Hematopoietic multipotent progenitor cell (in vitro differentiated cells): ENCODE measurements around the gene KLKB1. TPM values are rescaled to one million over a fixed set of nuclear protein-coding genes. Genes with fewer than 3 reads are reported as not detected.
"Not testable (repeated sequence)": the region's sequence is repeated elsewhere in the genome, so short reads cannot be mapped to it uniquely, and the experiment has no call there.

Experiments used
- DNase-seq, 3 donors: peaks; one replicate each; pipeline ENCODE4 v3.0.0-alpha.2; 2011 to 2015; ENCODE audit warnings: low read depth in 2 of 3, low spot score in 2 of 3
- total RNA-seq: library from RNA; depleted of rRNA; stranded (reverse); fragments of >200 nt; gene quantifications from one replicate; pipeline ENCODE4 v1.2.3, GENCODE V29; 2012

Gene KLKB1
- total RNA-seq, 1 donor = under 0.01 TPM

- DNase-seq = no peak
Observed at GRCh38 chr4:186226521-186227189, 652 bp upstream of the KLKB1 start.

- DNase-seq = no peak
Observed at GRCh38 chr4:186227744-186228513, 622 bp downstream of the KLKB1 start.

DNA sequence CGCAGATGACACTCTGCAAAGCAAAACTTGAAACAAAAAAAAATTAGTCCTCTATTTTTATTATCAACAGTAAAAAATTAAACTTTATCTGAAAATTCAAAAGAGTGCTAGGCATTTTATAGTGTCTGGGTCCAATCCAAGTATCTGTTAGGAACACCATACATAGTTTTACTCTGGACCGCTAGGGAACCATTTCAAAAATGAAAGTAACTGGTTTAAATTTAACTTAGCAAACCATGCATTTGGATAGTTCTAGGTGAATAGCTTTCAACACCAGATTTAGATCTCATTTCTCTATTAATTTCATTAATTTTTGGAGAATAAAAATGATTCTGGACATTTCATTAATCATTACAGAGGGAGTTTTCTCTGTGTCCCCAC is 1.2 kb downstream of the KLKB1 start:
- DNase-seq = no peak

DNA sequence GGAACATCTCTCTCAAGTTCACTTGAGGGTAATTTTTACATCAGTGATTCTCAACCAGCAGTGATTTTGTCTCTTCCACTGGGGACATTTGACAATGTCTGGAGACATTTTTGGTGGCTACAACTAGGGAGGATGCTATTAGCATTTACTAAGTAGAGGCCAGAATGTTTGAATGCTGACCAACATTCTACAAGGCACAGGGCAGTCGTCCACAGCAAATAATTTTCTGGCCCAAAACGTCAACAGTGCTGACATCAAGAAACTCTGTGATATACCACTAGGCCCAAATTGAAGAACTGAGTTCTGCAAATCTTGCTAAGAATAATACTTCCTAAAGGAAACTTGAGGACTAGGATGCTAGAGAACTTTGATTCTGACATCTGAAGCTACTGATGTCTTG is 7.1 kb downstream of the KLKB1 start:
- DNase-seq = no peak

- DNase-seq = no peak
Observed at GRCh38 chr4:186236126-186236525, 8.8 kb downstream of the KLKB1 start.

DNA sequence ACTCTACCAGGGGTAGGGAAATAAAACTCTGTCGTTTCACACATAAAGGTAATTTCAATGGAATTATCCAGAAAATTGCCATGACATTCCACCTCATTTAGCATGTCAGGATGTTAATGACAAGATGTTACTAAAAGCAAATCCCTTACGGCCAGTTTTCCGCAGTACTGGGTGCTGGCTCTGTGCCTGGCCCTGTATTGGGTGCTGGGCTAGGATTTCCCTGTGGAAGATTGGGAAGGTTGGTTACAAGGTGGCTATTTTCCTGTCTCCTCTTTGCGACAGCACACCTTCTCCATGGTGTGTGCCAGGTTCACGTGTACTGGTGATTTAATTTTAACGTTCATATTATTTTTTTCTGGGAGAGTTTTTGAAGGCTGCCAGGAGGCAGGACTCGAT is 13.1 kb downstream of the KLKB1 start:
- DNase-seq = no peak

GRCh38 chr4:186240848-186241491 is 13.7 kb downstream of the KLKB1 start:
- no peak for DNase-seq

GRCh38 chr4:186241616-186242015 is 14.3 kb downstream of the KLKB1 start:
- DNase-seq = no peak

DNA sequence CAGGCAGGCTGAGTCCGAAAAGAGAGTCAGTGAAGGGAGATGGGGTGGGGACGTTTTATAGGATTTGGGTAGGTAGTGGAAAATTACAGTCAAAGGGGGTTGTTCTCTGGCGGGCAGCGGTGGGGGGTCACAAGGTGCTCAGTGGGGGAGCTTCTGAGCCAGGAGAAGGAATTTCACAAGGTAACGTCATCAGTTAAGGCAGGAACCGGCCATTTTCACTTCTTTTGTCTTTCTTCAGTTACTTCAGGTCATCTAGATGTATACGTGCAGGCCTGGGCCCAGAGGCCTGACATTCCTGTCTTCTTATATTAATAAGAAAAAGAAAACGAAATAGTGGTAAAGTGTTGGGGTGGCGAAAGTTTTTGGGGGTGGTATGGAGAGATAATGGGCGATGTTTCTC is 14.7 kb downstream of the KLKB1 start:
- DNase-seq = not testable (repeated sequence)

DNA sequence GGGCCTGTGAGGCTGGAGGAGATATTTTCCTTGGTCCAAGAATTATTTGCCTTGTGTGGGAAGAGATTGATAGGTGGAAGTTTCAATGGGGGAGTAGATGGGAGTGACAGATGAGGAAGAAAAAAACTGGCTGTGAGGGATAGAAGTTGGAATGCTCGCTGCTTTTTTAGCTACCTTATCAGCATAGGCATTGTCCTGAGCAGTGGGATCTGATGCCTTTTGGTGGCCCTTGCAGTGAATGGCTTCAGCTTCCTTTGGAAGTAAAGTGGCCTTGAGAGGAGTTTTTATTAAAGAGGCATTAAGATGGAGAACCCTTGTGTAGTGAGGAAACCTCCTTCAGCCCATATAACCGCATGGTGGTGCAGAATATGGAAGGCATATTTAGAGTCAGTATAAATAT is 16.0 kb downstream of the KLKB1 start:
- DNase-seq = no peak

- no peak for DNase-seq
Observed at GRCh38 chr4:186244835-186245234, 17.5 kb downstream of the KLKB1 start.

DNA sequence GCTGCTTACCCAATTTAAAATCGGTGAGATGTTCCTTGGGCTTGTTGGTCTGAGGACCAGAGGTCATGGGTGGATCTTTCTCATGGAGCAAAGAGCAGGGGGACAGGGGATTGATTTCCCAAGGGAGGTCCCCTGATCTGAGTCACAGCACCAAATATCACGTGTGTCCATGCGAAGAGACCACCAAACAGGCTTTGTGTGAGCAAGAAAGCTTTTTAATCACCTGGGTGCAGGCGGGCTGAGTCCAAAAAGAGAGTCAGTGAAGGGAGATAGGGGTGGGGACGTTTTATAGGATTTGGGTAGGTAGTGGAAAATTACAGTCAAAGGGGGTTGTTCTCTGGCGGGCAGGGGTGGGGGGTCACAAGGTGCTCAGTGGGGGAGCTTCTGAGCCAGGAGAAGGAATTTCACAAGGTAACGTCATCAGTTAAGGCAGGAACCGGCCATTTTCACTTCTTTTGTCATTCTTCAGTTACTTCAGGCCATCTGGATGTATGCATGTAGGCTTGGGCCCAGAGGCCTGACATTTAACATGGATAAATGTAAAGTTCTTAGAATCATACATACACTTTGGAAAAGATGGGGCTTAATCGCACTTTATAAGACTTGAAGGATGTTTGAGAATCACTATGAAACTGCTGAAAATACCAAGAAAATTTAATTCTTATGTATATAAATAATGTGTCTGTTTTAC is 19.9 kb downstream of the KLKB1 start:
- not testable (repeated sequence) for DNase-seq

GRCh38 chr4:186248643-186249042 is 21.3 kb downstream of the KLKB1 start:
- no peak for DNase-seq

DNA sequence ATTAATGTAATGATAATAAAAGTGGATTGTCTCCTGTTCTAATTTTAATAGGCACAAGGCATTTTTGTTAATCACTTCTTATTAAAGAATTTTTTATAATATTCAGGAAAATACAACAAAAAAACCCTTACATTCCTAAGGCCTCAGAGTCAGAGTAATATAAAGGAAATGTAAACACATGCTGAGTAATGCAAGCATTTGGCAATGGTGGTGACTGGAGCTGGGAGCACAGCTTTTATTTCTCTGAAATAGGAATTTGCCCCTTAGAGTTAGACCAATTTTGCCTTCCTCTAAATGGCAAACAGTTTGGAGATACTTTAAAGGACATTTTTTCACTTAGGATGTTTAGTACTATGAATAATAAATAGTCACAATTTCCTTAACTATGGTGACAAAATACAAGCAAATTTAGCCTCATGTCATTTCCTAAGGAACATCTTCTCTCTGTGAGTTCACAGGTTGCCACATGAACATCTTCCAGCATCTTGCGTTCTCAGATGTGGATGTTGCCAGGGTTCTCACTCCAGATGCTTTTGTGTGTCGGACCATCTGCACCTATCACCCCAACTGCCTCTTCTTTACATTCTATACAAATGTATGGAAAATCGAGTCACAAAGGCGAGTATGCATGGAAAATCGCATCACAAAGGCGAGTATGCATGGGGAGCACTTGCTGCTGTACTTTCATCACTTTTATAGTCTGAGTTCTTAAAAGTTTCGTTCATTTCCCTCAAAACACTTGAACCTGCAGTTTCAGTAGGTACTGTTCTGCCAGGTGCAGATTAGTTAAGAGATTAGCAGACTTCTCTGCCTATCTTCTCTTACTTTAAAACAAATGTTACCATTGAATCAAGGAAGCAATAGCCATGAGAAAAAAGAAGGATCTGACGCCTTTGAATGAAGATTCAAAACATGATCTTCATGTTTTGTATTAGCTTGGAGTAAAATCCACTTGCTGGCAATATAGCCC is 22.8 kb downstream of the KLKB1 start:
- DNase-seq = no peak

- DNase-seq = no peak
Observed at GRCh38 chr4:186250760-186251159, 23.5 kb downstream of the KLKB1 start.

DNA sequence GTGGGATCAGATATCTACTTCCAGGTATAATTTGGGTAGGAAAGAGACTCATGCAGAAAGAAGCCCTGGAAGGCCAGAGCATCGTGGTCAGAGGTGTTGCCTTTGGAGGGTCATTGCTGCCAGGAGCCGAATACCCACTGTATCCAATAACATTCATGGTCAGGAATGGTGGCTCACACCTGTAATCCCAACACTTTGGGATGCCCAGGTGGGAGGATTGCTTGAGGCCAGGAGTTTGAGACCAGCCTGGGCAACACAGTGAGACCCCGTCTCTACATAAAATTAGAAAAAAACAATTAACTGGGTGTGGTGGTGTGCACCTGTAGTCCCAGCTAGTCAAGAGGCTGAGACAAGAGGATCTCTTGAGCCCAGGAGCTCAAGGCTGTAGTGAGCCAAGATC is 27.8 kb downstream of the KLKB1 start:
- no peak for DNase-seq

DNA sequence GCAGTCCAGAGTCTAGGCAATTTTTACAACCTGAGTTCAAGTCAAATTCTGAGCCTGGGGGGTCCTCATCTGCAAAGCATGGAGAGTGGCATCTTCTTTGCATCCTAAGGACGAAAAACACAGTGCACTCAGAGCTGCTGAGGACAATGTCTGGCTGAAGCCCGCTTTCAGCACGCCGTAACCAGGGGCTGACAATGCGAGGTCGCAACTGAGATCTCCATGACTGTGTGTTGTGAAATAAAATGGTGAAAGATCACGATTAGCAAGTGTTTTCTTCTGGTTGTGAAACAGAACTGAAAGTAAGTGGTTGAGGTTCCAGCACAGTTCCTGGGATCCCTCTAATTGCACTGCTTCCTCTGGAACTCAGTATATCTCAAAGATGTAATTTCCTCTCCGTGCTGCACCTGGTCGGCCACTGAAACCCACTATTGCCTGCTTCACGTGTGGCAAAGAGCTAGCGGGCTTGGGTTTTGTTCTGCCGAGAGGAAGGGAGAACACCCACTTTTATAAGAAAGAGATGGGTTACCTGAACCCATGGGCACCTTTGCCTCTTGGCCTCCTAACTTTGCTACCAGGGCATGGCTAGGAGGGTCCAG is 31.0 kb downstream of the KLKB1 start:
- DNase-seq = no peak

DNA sequence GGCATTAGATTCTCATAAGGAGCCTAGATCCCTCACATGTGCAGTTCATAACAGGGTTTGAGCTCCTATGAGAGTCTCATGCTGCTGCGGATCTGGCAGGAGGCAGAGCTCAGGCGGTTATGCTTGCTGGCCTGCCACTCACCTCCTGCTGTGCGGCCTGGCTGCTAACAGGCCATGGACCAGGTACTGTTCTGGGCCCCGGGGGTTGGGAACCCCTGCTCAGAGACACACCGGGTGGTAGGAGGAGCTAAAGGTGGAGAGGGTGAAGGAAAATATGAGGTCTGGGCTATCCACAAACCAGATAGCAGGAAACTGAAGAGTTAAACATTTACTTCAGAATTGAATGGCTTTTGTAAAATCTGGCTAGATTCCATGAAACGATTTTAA is 32.8 kb downstream of the KLKB1 start:
- no peak for DNase-seq

DNA sequence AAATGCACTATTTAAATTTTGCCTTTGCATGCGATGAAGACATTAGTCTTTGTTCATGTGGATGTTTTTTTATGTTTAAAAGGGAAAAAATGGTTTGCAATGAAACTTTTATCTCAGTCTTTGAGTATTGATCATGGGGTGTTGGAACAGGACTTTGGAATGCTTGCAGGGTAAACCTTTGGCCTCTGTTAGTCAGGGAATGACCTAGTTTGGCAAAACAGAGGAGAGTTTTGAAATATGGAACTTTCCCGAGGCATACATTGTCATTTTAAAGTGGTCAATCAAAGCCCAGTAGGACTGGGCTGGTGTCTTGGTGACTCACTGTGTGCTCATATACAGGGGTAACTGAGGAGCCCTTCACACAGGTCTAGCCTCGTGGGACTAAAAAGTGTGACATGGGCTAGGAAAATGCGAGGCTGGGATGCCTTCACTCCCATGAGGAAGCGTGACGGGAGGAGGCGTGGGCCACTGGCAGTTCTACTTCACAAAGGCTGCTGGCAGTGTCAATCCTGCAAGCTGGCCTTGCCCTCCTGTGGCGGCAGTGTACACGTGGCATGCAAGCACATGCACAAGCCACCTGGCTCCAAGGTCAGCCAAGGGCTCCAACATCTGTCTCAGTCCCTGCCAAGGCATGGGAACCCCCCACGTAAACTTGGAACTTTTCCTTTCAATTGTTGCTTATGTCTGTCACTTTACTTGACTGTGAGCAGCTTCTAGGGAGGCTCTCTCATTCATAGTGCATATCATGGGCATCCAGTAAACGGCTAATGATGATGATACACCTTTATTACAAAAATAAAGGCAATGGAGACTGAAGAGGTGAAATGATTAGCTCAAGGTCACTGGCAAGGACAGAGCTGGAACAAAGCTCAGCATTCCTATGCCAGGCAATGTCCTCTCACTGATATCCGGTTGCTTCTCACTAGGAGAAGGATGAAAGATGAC is 33.5 kb downstream of the KLKB1 start:
- no peak for DNase-seq
